Measurements from ENCODE around the gene TERF2IP.

DNA sequence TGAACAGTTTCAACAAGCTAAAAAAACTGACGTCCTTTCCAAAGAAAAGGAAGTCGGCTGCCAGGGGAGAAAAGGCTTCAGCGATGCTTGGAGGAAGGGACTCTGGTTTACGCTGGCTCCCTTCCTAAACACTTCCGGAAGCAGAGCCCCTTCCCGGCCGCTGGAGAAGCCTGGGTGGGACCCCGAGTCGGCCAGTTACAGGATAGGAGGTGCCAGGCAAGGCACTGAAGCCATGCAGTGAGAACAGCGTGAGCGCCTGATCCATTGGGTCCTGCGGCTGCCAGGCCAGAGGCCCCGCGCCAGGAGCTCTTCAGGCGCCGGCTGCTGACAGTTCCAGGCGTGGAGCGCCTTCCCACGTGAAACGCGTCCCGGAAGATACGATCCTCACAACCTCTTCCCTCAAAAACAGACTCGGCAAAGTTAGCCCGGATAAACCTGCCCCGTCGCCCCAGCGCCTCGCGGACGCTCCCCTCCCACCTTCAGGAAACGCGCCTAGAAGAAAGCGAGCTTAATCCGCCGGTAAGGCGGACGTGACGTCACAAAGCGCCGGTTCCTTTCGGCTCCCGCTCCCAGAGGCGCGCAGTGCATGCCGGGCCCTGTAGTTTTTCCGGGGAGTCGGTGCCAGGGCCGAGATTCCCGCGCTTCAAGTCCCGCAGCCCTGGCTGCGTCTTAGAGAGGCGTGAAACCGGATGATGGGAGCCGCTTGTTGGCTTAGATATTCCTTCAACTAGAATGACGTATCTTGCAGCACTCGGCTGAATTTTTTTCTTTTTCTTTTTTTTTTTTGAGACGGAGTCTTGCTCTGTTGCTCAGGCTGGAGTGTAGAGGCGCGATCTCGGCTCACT, 24.6 kb upstream of the TERF2IP start, which contains the start of gene ADAT1:
- TF ChIP-seq, protein P1, sequence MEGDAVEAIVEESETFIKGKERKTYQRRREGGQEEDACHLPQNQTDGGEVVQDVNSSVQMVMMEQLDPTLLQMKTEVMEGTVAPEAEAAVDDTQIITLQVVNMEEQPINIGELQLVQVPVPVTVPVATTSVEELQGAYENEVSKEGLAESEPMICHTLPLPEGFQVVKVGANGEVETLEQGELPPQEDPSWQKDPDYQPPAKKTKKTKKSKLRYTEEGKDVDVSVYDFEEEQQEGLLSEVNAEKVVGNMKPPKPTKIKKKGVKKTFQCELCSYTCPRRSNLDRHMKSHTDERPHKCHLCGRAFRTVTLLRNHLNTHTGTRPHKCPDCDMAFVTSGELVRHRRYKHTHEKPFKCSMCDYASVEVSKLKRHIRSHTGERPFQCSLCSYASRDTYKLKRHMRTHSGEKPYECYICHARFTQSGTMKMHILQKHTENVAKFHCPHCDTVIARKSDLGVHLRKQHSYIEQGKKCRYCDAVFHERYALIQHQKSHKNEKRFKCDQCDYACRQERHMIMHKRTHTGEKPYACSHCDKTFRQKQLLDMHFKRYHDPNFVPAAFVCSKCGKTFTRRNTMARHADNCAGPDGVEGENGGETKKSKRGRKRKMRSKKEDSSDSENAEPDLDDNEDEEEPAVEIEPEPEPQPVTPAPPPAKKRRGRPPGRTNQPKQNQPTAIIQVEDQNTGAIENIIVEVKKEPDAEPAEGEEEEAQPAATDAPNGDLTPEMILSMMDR (IDR thresholded peaks at IDR 0.05), result peak in 2 of 4 experiments; percentile 18 to 28
- TF ChIP-seq POLR2A (IDR thresholded peaks at IDR 0.05), result peak; percentile 89
